ENCODE measurements around the gene LY86. TPM values are rescaled to one million over a fixed set of nuclear protein-coding genes. Genes with fewer than 3 reads are reported as not detected.

Gene LY86
- total RNA-seq, 1 donor from 2014 or later: not detected

- H3K9me3 Mint-ChIP-seq: no peaks in the 10 kb centered on the region
- no peak overlapping the region for H3K4me3 Mint-ChIP-seq
- no peaks in the 10 kb centered on the region for H3K36me3 Mint-ChIP-seq
- no peak for DNase-seq (ENCODE audit: low spot score in 2 of 2, unreplicated experiment in 2 of 2)
- no peak for TF ChIP-seq CTCF (IDR thresholded peaks at IDR 0.05; ENCODE audit: unreplicated experiment)
- peaks cover 30% of the 10 kb centered on the region for H3K4me1 Mint-ChIP-seq
- H3K27ac Mint-ChIP-seq: peak overlapping the region; percentile 40
- peaks cover 2% of the 10 kb centered on the region for H3K27me3 Mint-ChIP-seq (ENCODE audit: low read depth)
Measured at GRCh38 chr6:6614096-6614982, 25.8 kb downstream of the LY86 start.

- no peak for DNase-seq (ENCODE audit: low spot score in 2 of 2, unreplicated experiment in 2 of 2)
- Mint-ChIP-seq H3K4me3 (no peak overlapping the region), H3K4me1 (peaks cover 33% of the 10 kb centered on the region), H3K27ac (peak overlapping the region; percentile 40), H3K36me3 (no peaks in the 10 kb centered on the region), H3K27me3 (ENCODE audit: low read depth) (peaks cover 2% of the 10 kb centered on the region), H3K9me3 (no peaks in the 10 kb centered on the region)
- TF ChIP-seq CTCF (IDR thresholded peaks at IDR 0.05; ENCODE audit: unreplicated experiment): no peak
Measured at GRCh38 chr6:6614983-6615349, 26.4 kb downstream of the LY86 start.

GRCh38 chr6:6616656-6617055 is 28.1 kb downstream of the LY86 start:
- H3K27ac Mint-ChIP-seq: no peak overlapping the region
- H3K36me3 Mint-ChIP-seq: no peaks in the 10 kb centered on the region

GRCh38 chr6:6619021-6619794 is 30.7 kb downstream of the LY86 start:
- Mint-ChIP-seq H3K4me1 (peaks cover 34% of the 10 kb centered on the region), H3K27me3 (ENCODE audit: low read depth) (peaks cover 25% of the 10 kb centered on the region), H3K27ac (peak overlapping the region; percentile 25), H3K4me3 (no peak overlapping the region), H3K9me3 (peaks cover 3% of the 10 kb centered on the region), H3K36me3 (no peaks in the 10 kb centered on the region)
- no peak for DNase-seq (ENCODE audit: low spot score in 2 of 2, unreplicated experiment in 2 of 2)
- no peak for TF ChIP-seq CTCF (IDR thresholded peaks at IDR 0.05; ENCODE audit: unreplicated experiment)

More at GRCh38 chr6:6616656-6617055, 28.1 kb downstream of the LY86 start:
- peaks cover 11% of the 10 kb centered on the region for H3K27me3 Mint-ChIP-seq (ENCODE audit: low read depth)
- no peak for TF ChIP-seq CTCF (IDR thresholded peaks at IDR 0.05; ENCODE audit: unreplicated experiment)
- no peak for DNase-seq (ENCODE audit: low spot score in 2 of 2, unreplicated experiment in 2 of 2)
- no peaks in the 10 kb centered on the region for H3K9me3 Mint-ChIP-seq
- peaks cover 35% of the 10 kb centered on the region for H3K4me1 Mint-ChIP-seq
- H3K4me3 Mint-ChIP-seq: no peak overlapping the region

GRCh38 chr6:6620766-6621425 is 32.4 kb downstream of the LY86 start:
- Mint-ChIP-seq H3K36me3 (no peaks in the 10 kb centered on the region), H3K4me1 (peaks cover 31% of the 10 kb centered on the region), H3K4me3 (no peak overlapping the region), H3K27ac (no peak overlapping the region), H3K27me3 (ENCODE audit: low read depth) (peaks cover 33% of the 10 kb centered on the region), H3K9me3 (peaks cover 3% of the 10 kb centered on the region)
- TF ChIP-seq CTCF (IDR thresholded peaks at IDR 0.05; ENCODE audit: unreplicated experiment): no peak
- no peak for DNase-seq (ENCODE audit: low spot score in 2 of 2, unreplicated experiment in 2 of 2)

Measured in mesothelial cell of epicardium (in vitro differentiated cells).